OCI-LY7 (cell line): ENCODE results near the gene EID3. TPM values are rescaled to one million over a fixed set of nuclear protein-coding genes. Genes with fewer than 3 reads are reported as not detected.

Experiments
- Bru-seq: library from RNA; stranded (reverse); fragments of 400-500 nt; gene quantifications from one replicate; lab custom pipeline; 2021; lab: Mats Ljungman, UMichigan
- BruChase-seq, 2 experiments: library from RNA; stranded (reverse); fragments of 400-500 nt; gene quantifications; one replicate each; lab custom pipeline; 2021; lab: Mats Ljungman, UMichigan
- BruUV-seq: library from RNA; stranded (reverse); fragments of 400-500 nt; replicated peaks from 2 replicates; lab custom pipeline; 2021; lab: Mats Ljungman, UMichigan
- CTCF ChIA-PET: fragments of 300-600 bp; sonication (Branson Sonifier 250); formaldehyde crosslinking; loops from one replicate; lab custom pipeline; 2022; ENCODE audit warnings: antibody characterized with exemption; ENCODE audit not compliant: unreplicated experiment; lab: Charles Lee
- POLR2A ChIA-PET: fragments of 300-600 bp; sonication (Branson Sonifier 250); formaldehyde crosslinking; loops from one replicate; lab custom pipeline; 2022; ENCODE audit warnings: antibody characterized with exemption; lab: Charles Lee
- DNase-seq: peaks from one replicate; pipeline ENCODE4 v3.0.0-alpha.2; 2015; ENCODE audit warnings: low spot score
- H2AFZ ChIP-seq: fragments of 200-600 bp; sonication (generic), shearing (Covaris generic); 2 replicates; pipeline ENCODE4 v1.6.1; 2014; ENCODE audit warnings: mild to moderate bottlenecking, antibody characterized with exemption, low read length, moderate library complexity
- H3K27ac ChIP-seq: fragments of 200-600 bp; sonication (generic); 2 replicates; pipeline ENCODE4 v1.5.1; 2014; ENCODE audit warnings: mixed run types, low read depth, mild to moderate bottlenecking, moderate library complexity, low read length, inconsistent platforms; ENCODE audit not compliant: poor library complexity, severe bottlenecking
- H3K36me3 ChIP-seq: fragments of 200-600 bp; sonication (generic); 2 replicates; pipeline ENCODE4 v1.6.1; 2014; ENCODE audit warnings: mild to moderate bottlenecking, antibody characterized with exemption, low read length, moderate library complexity, mixed read lengths; ENCODE audit not compliant: insufficient read depth
- H3K4me1 ChIP-seq: fragments of 200-600 bp; sonication (generic); 2 replicates; pipeline ENCODE4 v1.5.1; 2014; ENCODE audit warnings: mild to moderate bottlenecking, low read length; ENCODE audit not compliant: insufficient read depth, poor library complexity, severe bottlenecking
- H3K4me2 ChIP-seq: fragments of 200-600 bp; sonication (generic); 2 replicates; pipeline ENCODE4 v1.6.1; 2014; ENCODE audit warnings: mild to moderate bottlenecking, low read length
- H3K4me3 ChIP-seq: fragments of 200-600 bp; sonication (generic); 2 replicates; pipeline ENCODE4 v1.5.1; 2014; ENCODE audit warnings: mild to moderate bottlenecking, low read depth, low read length; ENCODE audit not compliant: poor library complexity, severe bottlenecking
- H3K79me2 ChIP-seq: fragments of 200-600 bp; sonication (generic); 2 replicates; pipeline ENCODE4 v1.6.1; 2016; ENCODE audit warnings: low read depth, mild to moderate bottlenecking, low read length, moderate library complexity, mixed read lengths; ENCODE audit not compliant: insufficient read depth
- H3K9me2 ChIP-seq: fragments of 200-600 bp; sonication (generic); 2 replicates; pipeline ENCODE4 v1.6.1; 2016; ENCODE audit warnings: mild to moderate bottlenecking, low read length, mixed read lengths; ENCODE audit not compliant: insufficient read depth
- H3K9me3 ChIP-seq: fragments of 200-600 bp; sonication (generic); 2 replicates; pipeline ENCODE4 v1.6.1; 2014; ENCODE audit warnings: mild to moderate bottlenecking, mixed run types, low read length, mixed read lengths
- H4K20me1 ChIP-seq: fragments of 200-600 bp; sonication (generic); 2 replicates; pipeline ENCODE4 v1.6.1; 2014; ENCODE audit warnings: mild to moderate bottlenecking, antibody characterized with exemption, low read length, moderate library complexity, mixed read lengths; ENCODE audit not compliant: insufficient read depth
- CTCF ChIP-seq: fragments of 200-600 bp; sonication (generic); conservative IDR thresholded peaks from 2 replicates; pipeline ENCODE4 v1.5.1; 2014; ENCODE audit warnings: mild to moderate bottlenecking, antibody characterized with exemption, low read length, moderate library complexity, mixed read lengths
- EZH2phosphoT487 ChIP-seq: fragments of 200-600 bp; sonication (generic); IDR thresholded peaks from 2 replicates; pipeline ENCODE4 v1.6.1; 2018; ENCODE audit warnings: low read depth, borderline replicate concordance, mild to moderate bottlenecking, mixed run types, antibody characterized with exemption, low read length, moderate library complexity, mixed read lengths
- intact Hi-C: fragments of 100-400 bp; cut with micrococcal nuclease; formaldehyde crosslinking; loops from one replicate; pipeline ENCODE4 v1.10.0; 2022; ENCODE audit not compliant: unreplicated experiment
- long read RNA-seq: library from polyadenylated mRNA; stranded (forward); transcript quantifications from one replicate; pipeline ENCODE4 v2.0.0, GENCODE V29; 2022
- total RNA-seq, 2 experiments: library from RNA; depleted of rRNA in 1 of 2; stranded (reverse); fragments of >200 nt in 1 of 2; shearing (Covaris generic) in 1 of 2; gene quantifications; 2 replicates each; pipeline ENCODE4 v1.2.3, GENCODE V29; 2014 to 2022

The EID3 gene
- total RNA-seq (2014; rRNA removed; shearing (Covaris generic)): 7.2 and 8.2 TPM in 2 replicates
- total RNA-seq (2022): 5.1 and 5.5 TPM in 2 replicates
- percentile 94 among the genes with signal in this experiment for Bru-seq, nascent RNA
- percentile 84 among the genes with signal in this experiment for BruChase-seq, experiment 1, labeled RNA remaining after a 6-hour chase
- BruChase-seq, experiment 2, labeled RNA remaining after a 2-hour chase: percentile 83 among the genes with signal in this experiment
- long read RNA-seq, partial matches to known transcripts: 0 of 4 reads
- long read RNA-seq, other reads (novel, unspliced or antisense): 0 of 4 reads

- H3K79me2 ChIP-seq: peaks cover 98% of the 10 kb centered on the region
- H3K9me2 ChIP-seq: no peaks in the 10 kb centered on the region
- peak within 1 kb of the TSS; percentile 47 for H3K27ac ChIP-seq
- peaks cover 27% of the 10 kb centered on the region for H3K4me1 ChIP-seq
- H3K9me3 ChIP-seq: no peaks in the 10 kb centered on the region
- intact Hi-C loops: no loop called here
- BruUV-seq: no TSS peak
- H4K20me1 ChIP-seq: peaks cover 30% of the 10 kb centered on the region
- H3K36me3 ChIP-seq: peaks cover 85% of the 10 kb centered on the region
- H3K4me2 ChIP-seq: peak within 1 kb of the TSS; percentile 63
- TF ChIP-seq EZH2phosphoT487 (no peak), CTCF (no peak)
- ChIA-PET POLR2A (interaction anchor here (0.7 to 2.9 kb wide), 9 partner anchors 9 to 980 kb away, joined by 3 to 11 read pairs (median 4); no protein-coding TSS in a partner anchor), CTCF (interaction anchor here (2.0 kb wide), 1 partner anchor 17 kb away, joined by 7 read pairs; no protein-coding TSS in a partner anchor)
- no peak within 1 kb of the TSS for H2AFZ ChIP-seq
- H3K4me3 ChIP-seq: peak within 1 kb of the TSS; percentile 64
- DNase-seq: peak; percentile 70
Measured at GRCh38 chr12:104303538-104304151, at the start of gene EID3. EID3 (plus strand) TSS chr12:104303739; CDS start chr12:104303935, 196 bp downstream.

GRCh38 chr12:104257913-104258472 lies 45.5 kb upstream of the EID3 start:
- no peaks in the 10 kb centered on the region for H3K9me3 ChIP-seq
- no peak overlapping the region for H3K4me3 ChIP-seq
- H3K36me3 ChIP-seq: no peaks in the 10 kb centered on the region
- peaks cover 3% of the 10 kb centered on the region for H3K4me1 ChIP-seq
- intact Hi-C loops: no loop called here
- H3K27ac ChIP-seq: no peak overlapping the region
- no peak overlapping the region for H3K4me2 ChIP-seq
- no TSS peak for BruUV-seq
- H3K9me2 ChIP-seq: no peaks in the 10 kb centered on the region
- CTCF ChIA-PET: no interaction called here
- TF ChIP-seq CTCF: no peak
- TF ChIP-seq EZH2phosphoT487: no peak
- no peak overlapping the region for H2AFZ ChIP-seq
- H3K79me2 ChIP-seq: no peaks in the 10 kb centered on the region
- POLR2A ChIA-PET: no interaction called here
- no peak for DNase-seq
- H4K20me1 ChIP-seq: no peaks in the 10 kb centered on the region
